Measurements from ENCODE around the gene GRM2. TPM values are rescaled to one million over a fixed set of nuclear protein-coding genes. Genes with fewer than 3 reads are reported as not detected.

Gene GRM2
- total RNA-seq, 1 donor from 2014 or later = 0.22 TPM

Other genes starting within 250 kb of the GRM2 start
- 23.9 TPM for gene DCAF1, start 207.1 kb upstream of the GRM2 start, total RNA-seq
- gene RAD54L2, start 168.3 kb upstream of the GRM2 start, total RNA-seq = 25.1 TPM
- 35.4 TPM for gene TEX264, start 35.8 kb upstream of the GRM2 start, total RNA-seq
- gene IQCF6, start 72.2 kb downstream of the GRM2 start, total RNA-seq = not detected
- not detected for gene IQCF2, start 154.5 kb downstream of the GRM2 start, total RNA-seq
- gene IQCF5, start 168.5 kb downstream of the GRM2 start, total RNA-seq = not detected
- not detected for gene IQCF1, start 196.3 kb downstream of the GRM2 start, total RNA-seq
- 29.0 TPM for gene RRP9, start 234.8 kb downstream of the GRM2 start, total RNA-seq
- gene PARP3, start 235.3 kb downstream of the GRM2 start, total RNA-seq = 19.7 TPM
- gene GPR62, start 248.3 kb downstream of the GRM2 start, total RNA-seq = not detected